Jurkat, Clone E6-1 (cell line): ENCODE measurements around the gene RAB27B.

Source experiments
- DNase-seq: peaks from one replicate; pipeline ENCODE4 v3.0.0-alpha.2; 2011; ENCODE audit warnings: low read depth, low spot score
- H3K4me3 ChIP-seq: 2 replicates; pipeline ENCODE4 v1.5.1; 2011; ENCODE audit warnings: mild to moderate bottlenecking, low read length, control low read depth, moderate library complexity

Gene RAB27B

GRCh38 chr18:54888933-54889332, 60.7 kb downstream of the RAB27B start:
- DNase-seq = no peak
- H3K4me3 ChIP-seq = no peak overlapping the region

GRCh38 chr18:54899500-54899899, 71.2 kb downstream of the RAB27B start:
- no peak overlapping the region for H3K4me3 ChIP-seq
- DNase-seq = no peak

- no peak overlapping the region for H3K4me3 ChIP-seq
Observed at GRCh38 chr18:54900290-54900689, 72.0 kb downstream of the RAB27B start.

GRCh38 chr18:54904581-54904980, 76.3 kb downstream of the RAB27B start:
- H3K4me3 ChIP-seq = no peak overlapping the region
- DNase-seq = no peak

More at GRCh38 chr18:54900290-54900689, 72.0 kb downstream of the RAB27B start:
- DNase-seq = no peak

GRCh38 chr18:54905629-54906028, 77.4 kb downstream of the RAB27B start:
- DNase-seq = no peak
- no peak overlapping the region for H3K4me3 ChIP-seq

GRCh38 chr18:54906331-54907185, 78.3 kb downstream of the RAB27B start:
- DNase-seq = no peak
- no peak overlapping the region for H3K4me3 ChIP-seq

GRCh38 chr18:54909538-54909937, 81.3 kb downstream of the RAB27B start:
- no peak for DNase-seq

GRCh38 chr18:54910161-54910919, 82.1 kb downstream of the RAB27B start:
- H3K4me3 ChIP-seq = no peak overlapping the region
- no peak for DNase-seq

More at GRCh38 chr18:54909538-54909937, 81.3 kb downstream of the RAB27B start:
- H3K4me3 ChIP-seq = no peak overlapping the region

GRCh38 chr18:54911551-54911950, 83.3 kb downstream of the RAB27B start:
- H3K4me3 ChIP-seq = no peak overlapping the region
- no peak for DNase-seq

- DNase-seq = no peak
- no peak overlapping the region for H3K4me3 ChIP-seq
Observed at GRCh38 chr18:54914816-54915215, 86.5 kb downstream of the RAB27B start.

GRCh38 chr18:54916507-54916906, 88.2 kb downstream of the RAB27B start:
- H3K4me3 ChIP-seq = no peak overlapping the region
- no peak for DNase-seq

- DNase-seq = no peak
- H3K4me3 ChIP-seq = no peak overlapping the region
Observed at GRCh38 chr18:54918060-54918459, 89.8 kb downstream of the RAB27B start.

- H3K4me3 ChIP-seq = no peak overlapping the region
- DNase-seq = no peak
Observed at GRCh38 chr18:54919412-54919811, 91.1 kb downstream of the RAB27B start.

GRCh38 chr18:54923339-54923956, 95.2 kb downstream of the RAB27B start:
- no peak for DNase-seq
- no peak overlapping the region for H3K4me3 ChIP-seq

GRCh38 chr18:54924948-54925347, 96.7 kb downstream of the RAB27B start:
- no peak for DNase-seq
- H3K4me3 ChIP-seq = no peak overlapping the region

- DNase-seq = no peak
- no peak overlapping the region for H3K4me3 ChIP-seq
Observed at GRCh38 chr18:54926593-54927325, 98.5 kb downstream of the RAB27B start.

- no peak for DNase-seq
Observed at GRCh38 chr18:54928236-54928635, 100.0 kb downstream of the RAB27B start.

GRCh38 chr18:54931152-54931551, 102.9 kb downstream of the RAB27B start:
- H3K4me3 ChIP-seq = no peak overlapping the region
- no peak for DNase-seq

More at GRCh38 chr18:54928236-54928635, 100.0 kb downstream of the RAB27B start:
- H3K4me3 ChIP-seq = no peak overlapping the region

- no peak overlapping the region for H3K4me3 ChIP-seq
- no peak for DNase-seq
Observed at GRCh38 chr18:54932472-54932871, 104.2 kb downstream of the RAB27B start.
